SU-DHL-6 (cell line): Measurements from ENCODE around the gene RASSF10.

Source experiments
- H2AFZ ChIP-seq: fragments of 200-600 bp; sonication (generic); 2 replicates; pipeline ENCODE4 v1.6.1; 2014; ENCODE audit warnings: low read depth, mild to moderate bottlenecking, moderate library complexity, mixed read lengths, antibody characterized with exemption, low read length; ENCODE audit not compliant: severe bottlenecking
- H3F3A ChIP-seq: fragments of 200-600 bp; shearing (Covaris generic); 2 replicates; pipeline ENCODE4 v1.6.0; 2016; ENCODE audit warnings: antibody characterized with exemption, mild to moderate bottlenecking; ENCODE audit not compliant: insufficient read depth
- H3K27ac ChIP-seq: fragments of 200-600 bp; sonication (generic); 2 replicates; pipeline ENCODE4 v1.5.1; 2016; ENCODE audit warnings: low read depth, mild to moderate bottlenecking, low read length, moderate library complexity, mixed read lengths
- H3K27me3 ChIP-seq: fragments of 200-600 bp; sonication (generic), shearing (Covaris generic); 2 replicates; pipeline ENCODE4 v1.6.0; 2014; ENCODE audit warnings: mild to moderate bottlenecking, low read length
- H3K36me3 ChIP-seq: fragments of 200-600 bp; sonication (generic); 2 replicates; pipeline ENCODE4 v1.6.1; 2014; ENCODE audit warnings: mild to moderate bottlenecking, low read length, mixed read lengths
- H3K4me2 ChIP-seq: fragments of 300-600, 200-600 bp; shearing (Covaris generic), sonication (generic); 2 replicates; pipeline ENCODE4 v1.6.0; 2014; ENCODE audit warnings: low read length, low read depth, mild to moderate bottlenecking; ENCODE audit not compliant: poor library complexity, severe bottlenecking
- H3K4me3 ChIP-seq: fragments of 200-600 bp; sonication (generic); 2 replicates; pipeline ENCODE4 v1.5.1; 2014; ENCODE audit warnings: antibody characterized with exemption, low read length, mild to moderate bottlenecking, mixed read lengths; ENCODE audit not compliant: insufficient read depth, poor library complexity, severe bottlenecking
- H3K79me2 ChIP-seq: fragments of 200-600 bp; sonication (generic); 2 replicates; pipeline ENCODE4 v1.6.1; 2014; ENCODE audit warnings: mild to moderate bottlenecking, low read length, moderate library complexity; ENCODE audit not compliant: insufficient read depth
- H3K9ac ChIP-seq: fragments of 200-600 bp; sonication (generic); 2 replicates; pipeline ENCODE4 v1.7.0; 2014; ENCODE audit warnings: mild to moderate bottlenecking, low read length
- H3K9me2 ChIP-seq: fragments of 200-600 bp; sonication (generic); replicated peaks from 2 replicates; pipeline ENCODE4 v1.6.1; 2014; ENCODE audit warnings: low read length; ENCODE audit not compliant: insufficient read depth
- H3K9me3 ChIP-seq: fragments of 200-600 bp; sonication (generic); 2 replicates; pipeline ENCODE4 v1.6.1; 2014; ENCODE audit warnings: low read length, mixed read lengths; ENCODE audit not compliant: insufficient read depth
- H4K20me1 ChIP-seq: fragments of 200-600 bp; sonication (generic); 2 replicates; pipeline ENCODE4 v1.6.1; 2014; ENCODE audit warnings: low read depth, mild to moderate bottlenecking, antibody characterized with exemption, low read length, moderate library complexity, mixed read lengths
- CTCF ChIP-seq: fragments of 200-600 bp; sonication (generic); IDR thresholded peaks from one replicate; pipeline ENCODE4 v1.5.1; 2017; ENCODE audit warnings: antibody characterized with exemption, mild to moderate bottlenecking, low read length, moderate library complexity; ENCODE audit not compliant: insufficient read depth, poor library complexity, severe bottlenecking
- EZH2phosphoT487 ChIP-seq: fragments of 200-600 bp; sonication (generic), shearing (Covaris generic); conservative IDR thresholded peaks from 2 replicates; pipeline ENCODE4 v1.6.1; 2018; ENCODE audit warnings: mild to moderate bottlenecking, antibody characterized with exemption, low read length, moderate library complexity, mixed read lengths

RASSF10 gene

GRCh38 chr11:13008625-13009475 lies at the start of gene RASSF10:
Gene RASSF10, plus strand, starts transcription at chr11:13009316. Its CDS starts 261 bp downstream, at chr11:13009577.
- H3K27me3 ChIP-seq = no peaks in the 10 kb centered on the region
- no peak within 1 kb of the TSS for H3K4me2 ChIP-seq
- H3K4me3 ChIP-seq = no peak within 1 kb of the TSS
- no peaks in the 10 kb centered on the region for H3K79me2 ChIP-seq
- H3K36me3 ChIP-seq = no peaks in the 10 kb centered on the region
- no peaks in the 10 kb centered on the region for H3F3A ChIP-seq
- H2AFZ ChIP-seq = no peak within 1 kb of the TSS
- no peaks in the 10 kb centered on the region for H3K9me3 ChIP-seq
- no peak within 1 kb of the TSS for H3K9ac ChIP-seq
- no peak within 1 kb of the TSS for H3K27ac ChIP-seq
- H4K20me1 ChIP-seq = no peaks in the 10 kb centered on the region
- H3K9me2 ChIP-seq = no peaks in the 10 kb centered on the region
- no peak for TF ChIP-seq EZH2phosphoT487
- TF ChIP-seq CTCF = no peak

- H3K27ac ChIP-seq = no peak overlapping the region
- H3K36me3 ChIP-seq = no peaks in the 10 kb centered on the region
- H3K79me2 ChIP-seq = no peaks in the 10 kb centered on the region
- no peak overlapping the region for H2AFZ ChIP-seq
- no peaks in the 10 kb centered on the region for H3K27me3 ChIP-seq
- no peak overlapping the region for H3K4me2 ChIP-seq
- no peaks in the 10 kb centered on the region for H3F3A ChIP-seq
- H4K20me1 ChIP-seq = no peaks in the 10 kb centered on the region
- H3K9me2 ChIP-seq = no peaks in the 10 kb centered on the region
- TF ChIP-seq CTCF = no peak
- TF ChIP-seq EZH2phosphoT487 = no peak
- H3K9ac ChIP-seq = no peak overlapping the region
- H3K4me3 ChIP-seq = no peak overlapping the region
- no peaks in the 10 kb centered on the region for H3K9me3 ChIP-seq
These were observed 47.5 kb upstream of the RASSF10 start for GRCh38 chr11:12961615-12962014.

- H4K20me1 ChIP-seq = no peaks in the 10 kb centered on the region
- H3K36me3 ChIP-seq = no peaks in the 10 kb centered on the region
- H2AFZ ChIP-seq = no peak overlapping the region
- TF ChIP-seq EZH2phosphoT487 (no peak), CTCF (no peak)
- no peaks in the 10 kb centered on the region for H3K79me2 ChIP-seq
- H3K9ac ChIP-seq = no peak overlapping the region
- no peaks in the 10 kb centered on the region for H3K9me3 ChIP-seq
- no peak overlapping the region for H3K27ac ChIP-seq
- no peaks in the 10 kb centered on the region for H3K9me2 ChIP-seq
- no peaks in the 10 kb centered on the region for H3F3A ChIP-seq
- no peak overlapping the region for H3K4me2 ChIP-seq
- H3K27me3 ChIP-seq = no peaks in the 10 kb centered on the region
- no peak overlapping the region for H3K4me3 ChIP-seq
These were observed 46.8 kb upstream of the RASSF10 start for GRCh38 chr11:12962306-12962705.
